Ascending aorta (tissue), 2 donors: ENCODE results near the gene TMEM240. TPM values are rescaled to one million over a fixed set of nuclear protein-coding genes. Genes with fewer than 3 reads are reported as not detected.
"Not testable (repeated sequence)": the region's sequence is repeated elsewhere in the genome, so short reads cannot be mapped to it uniquely, and the experiment has no call there.

Experiments
- DNase-seq, 2 donors: peaks; one replicate each; pipeline ENCODE4 v3.0.0-alpha.2; 2019; ENCODE audit warnings: low spot score in 2 of 2
- H3K27ac ChIP-seq, 2 donors: fragments of 200-600 bp; sonication (generic); one replicate each; pipeline ENCODE4 v1.5.1; 2016 to 2017; ENCODE audit warnings: mild to moderate bottlenecking in 1 of 2
- H3K27me3 ChIP-seq: fragments of 200-600 bp; sonication (generic); one replicate; pipeline ENCODE4 v1.5.1; 2017
- H3K36me3 ChIP-seq, 2 donors: fragments of 200-600 bp; sonication (generic); one replicate each; pipeline ENCODE4 v1.5.1; 2016
- H3K4me1 ChIP-seq, 2 donors: fragments of 200-600 bp; sonication (generic); one replicate each; pipeline ENCODE4 v1.5.1; 2016 to 2017; ENCODE audit warnings: mild to moderate bottlenecking in 1 of 2
- H3K4me3 ChIP-seq, 2 donors: fragments of 200-600 bp; sonication (generic); one replicate each; pipeline ENCODE4 v1.5.1; 2016 to 2017; ENCODE audit warnings: mild to moderate bottlenecking in 1 of 2
- H3K9me3 ChIP-seq, 2 donors: fragments of 200-600 bp; sonication (generic); one replicate each; pipeline ENCODE4 v1.5.1; 2016
- intact Hi-C: fragments of 100-400 bp; cut with DNase I; formaldehyde crosslinking; loops from one replicate; pipeline ENCODE4 v1.15.1; 2023
- total RNA-seq: library from RNA; depleted of rRNA; stranded (reverse); fragments of >200 nt; gene quantifications from one replicate; pipeline ENCODE4 v1.1.0, GENCODE V29; 2016
- TF ChIP-seq, protein P1 (sequence below), 3 experiments: fragments of 200-600 bp in 2 of 3; fragments of 450-650 bp in 1 of 3; sonication (generic) in 2 of 3; IDR thresholded peaks; one replicate each; pipeline ENCODE4 v1.5.1; 2016 to 2019; ENCODE audit warnings: antibody characterized with exemption in 3 of 3, mild to moderate bottlenecking in 1 of 3, moderate library complexity in 1 of 3

Gene TMEM240
- total RNA-seq, 1 donor from 2014 or later: not detected

DNA sequence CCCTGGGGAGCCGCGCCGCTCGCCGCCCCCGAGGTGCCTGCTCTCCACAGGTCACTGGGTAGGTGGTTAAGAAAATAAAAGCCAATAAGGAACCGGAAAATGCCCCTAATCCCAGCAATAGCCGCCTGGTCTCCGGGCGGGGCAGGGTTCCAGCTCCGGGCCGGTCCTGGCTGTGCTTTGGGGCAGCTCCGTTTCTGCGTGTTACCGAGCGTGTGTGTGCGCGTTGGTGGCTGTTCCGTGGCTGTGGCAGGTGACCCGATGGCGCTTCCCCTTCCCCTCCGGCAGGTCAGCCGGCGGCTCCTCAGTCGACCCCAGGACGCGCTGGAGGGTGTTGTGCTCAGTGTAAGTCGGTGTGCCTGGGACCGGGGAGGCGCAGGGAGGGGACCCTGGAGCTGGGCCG lies 17.2 kb downstream of the TMEM240 start:
- intact Hi-C loops, H3K4me3 ChIP-seq, H3K27ac ChIP-seq, DNase-seq, H3K4me1 ChIP-seq, H3K9me3 ChIP-seq, H3K27me3 ChIP-seq: not testable (repeated sequence)
- H3K36me3 ChIP-seq: peaks cover 36 to 38% of the 10 kb centered on the region in 2 donors

DNA sequence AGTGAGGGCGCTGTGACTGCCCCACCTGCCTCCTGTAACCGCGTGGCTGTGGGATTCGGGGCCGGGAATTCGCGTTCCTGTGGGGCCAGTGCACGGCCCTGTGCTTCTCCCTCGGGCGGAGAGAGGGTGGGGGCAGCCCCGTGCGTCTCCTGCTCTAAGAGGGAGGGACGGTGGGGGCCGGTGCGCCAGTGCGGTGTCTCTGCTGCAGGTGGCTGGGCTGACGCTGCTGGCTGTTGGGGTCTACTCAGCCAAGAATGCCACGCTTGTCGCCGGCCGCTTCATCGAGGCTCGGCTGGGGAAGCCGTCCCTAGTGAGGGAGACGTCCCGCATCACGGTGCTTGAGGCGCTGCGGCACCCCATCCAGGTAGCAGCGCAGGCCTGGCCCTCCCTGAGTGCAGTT lies 17.9 kb downstream of the TMEM240 start:
- intact Hi-C loops, H3K9me3 ChIP-seq, H3K27ac ChIP-seq, H3K27me3 ChIP-seq, DNase-seq, H3K4me1 ChIP-seq, H3K4me3 ChIP-seq: not testable (repeated sequence)
- H3K36me3 ChIP-seq: peaks cover 34 to 40% of the 10 kb centered on the region in 2 donors

- TF ChIP-seq, protein P1, sequence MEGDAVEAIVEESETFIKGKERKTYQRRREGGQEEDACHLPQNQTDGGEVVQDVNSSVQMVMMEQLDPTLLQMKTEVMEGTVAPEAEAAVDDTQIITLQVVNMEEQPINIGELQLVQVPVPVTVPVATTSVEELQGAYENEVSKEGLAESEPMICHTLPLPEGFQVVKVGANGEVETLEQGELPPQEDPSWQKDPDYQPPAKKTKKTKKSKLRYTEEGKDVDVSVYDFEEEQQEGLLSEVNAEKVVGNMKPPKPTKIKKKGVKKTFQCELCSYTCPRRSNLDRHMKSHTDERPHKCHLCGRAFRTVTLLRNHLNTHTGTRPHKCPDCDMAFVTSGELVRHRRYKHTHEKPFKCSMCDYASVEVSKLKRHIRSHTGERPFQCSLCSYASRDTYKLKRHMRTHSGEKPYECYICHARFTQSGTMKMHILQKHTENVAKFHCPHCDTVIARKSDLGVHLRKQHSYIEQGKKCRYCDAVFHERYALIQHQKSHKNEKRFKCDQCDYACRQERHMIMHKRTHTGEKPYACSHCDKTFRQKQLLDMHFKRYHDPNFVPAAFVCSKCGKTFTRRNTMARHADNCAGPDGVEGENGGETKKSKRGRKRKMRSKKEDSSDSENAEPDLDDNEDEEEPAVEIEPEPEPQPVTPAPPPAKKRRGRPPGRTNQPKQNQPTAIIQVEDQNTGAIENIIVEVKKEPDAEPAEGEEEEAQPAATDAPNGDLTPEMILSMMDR (IDR thresholded peaks at IDR 0.05): no peak
- H3K27ac ChIP-seq: no peak overlapping the region
- no peaks in the 10 kb centered on the region for H3K4me1 ChIP-seq
- H3K4me3 ChIP-seq: no peak overlapping the region
- peaks cover 36% of the 10 kb centered on the region in 2 donors for H3K36me3 ChIP-seq
- H3K27me3 ChIP-seq: no peaks in the 10 kb centered on the region
- intact Hi-C loops: no loop called here
- no peaks in the 10 kb centered on the region for H3K9me3 ChIP-seq
- DNase-seq: no peak
Observed at GRCh38 chr1:1521331-1521730, 19.1 kb downstream of the TMEM240 start.

DNA sequence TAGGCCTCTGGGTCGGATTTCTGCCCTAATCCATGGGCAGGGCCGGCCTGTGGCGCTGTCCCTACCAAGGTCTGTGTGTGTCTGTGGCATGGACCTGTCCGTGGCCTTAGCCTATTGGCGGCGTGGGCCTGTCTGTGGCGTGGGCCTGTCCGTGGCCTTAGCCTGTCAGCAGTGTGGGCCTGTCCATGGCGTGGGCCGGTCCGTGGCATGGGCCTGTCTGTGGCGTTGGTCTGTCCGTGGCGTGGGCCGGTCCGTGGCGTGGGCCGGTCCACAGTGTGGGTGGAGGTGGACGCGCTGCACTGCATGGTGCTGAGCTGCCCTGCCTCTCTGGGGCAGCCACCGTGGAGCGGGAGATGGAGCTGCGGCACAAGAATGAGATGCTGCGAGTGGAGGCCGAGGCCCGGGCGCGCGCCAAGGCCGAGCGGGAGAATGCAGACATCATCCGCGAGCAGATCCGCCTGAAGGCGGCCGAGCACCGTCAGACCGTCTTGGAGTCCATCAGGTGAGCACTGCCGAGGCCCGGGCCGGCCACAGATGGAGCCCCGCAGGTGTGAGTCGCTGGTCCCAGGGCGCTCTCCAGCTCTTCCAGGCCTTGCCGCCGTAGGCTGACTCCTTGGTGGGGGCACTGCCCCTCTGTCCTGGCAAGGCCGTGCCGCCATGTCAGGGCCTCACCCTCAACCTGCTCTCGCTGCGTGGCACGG lies 20.5 kb downstream of the TMEM240 start:
- not testable (repeated sequence) for H3K27me3 ChIP-seq, H3K4me1 ChIP-seq, H3K9me3 ChIP-seq, H3K4me3 ChIP-seq, DNase-seq, H3K27ac ChIP-seq
- peaks cover 34% of the 10 kb centered on the region in 2 donors for H3K36me3 ChIP-seq
- intact Hi-C loops: loop anchor here (10.0 kb wide), 1 partner anchor 115 kb away; the partner anchor contains the start of gene MRPL20

DNA sequence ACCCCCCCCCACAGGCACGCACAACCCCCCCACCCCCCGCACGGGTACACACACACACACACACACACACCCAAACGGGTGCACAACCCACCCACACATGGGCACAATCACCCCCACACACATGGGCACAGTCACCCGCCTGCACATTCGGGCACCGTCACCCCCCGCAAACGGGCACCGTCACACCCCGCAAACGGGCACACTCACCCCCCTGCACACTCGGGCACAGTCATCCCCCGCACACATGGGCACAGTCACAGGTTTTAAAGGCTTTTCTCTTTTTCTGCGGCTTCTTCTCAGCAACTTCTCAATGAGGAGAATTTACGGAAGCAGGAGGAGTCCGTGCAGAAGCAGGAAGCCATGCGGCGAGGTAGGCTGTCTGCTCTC lies 21.8 kb downstream of the TMEM240 start:
- peaks cover 33 to 34% of the 10 kb centered on the region in 2 donors for H3K36me3 ChIP-seq
- not testable (repeated sequence) for H3K9me3 ChIP-seq, DNase-seq, H3K4me1 ChIP-seq, H3K27me3 ChIP-seq, H3K4me3 ChIP-seq, H3K27ac ChIP-seq
- intact Hi-C loops: loop anchor here (10.0 kb wide), 1 partner anchor 114 kb away; the partner anchor contains the start of gene MRPL20

- no peaks in the 10 kb centered on the region for H3K9me3 ChIP-seq
- TF ChIP-seq, protein P1 (IDR thresholded peaks at IDR 0.05): no peak
- no peaks in the 10 kb centered on the region for H3K27me3 ChIP-seq
- no peaks in the 10 kb centered on the region for H3K4me1 ChIP-seq
- no peak for DNase-seq
- H3K4me3 ChIP-seq: no peak overlapping the region
- H3K36me3 ChIP-seq: peaks cover 32 to 33% of the 10 kb centered on the region in 2 donors
- no peak overlapping the region for H3K27ac ChIP-seq
- intact Hi-C loops: loop anchor here (10.0 kb wide), 1 partner anchor 113 kb away; the partner anchor contains the start of gene MRPL20
Observed at GRCh38 chr1:1517973-1518620, 22.3 kb downstream of the TMEM240 start.

- H3K9me3 ChIP-seq, H3K27ac ChIP-seq, H3K4me3 ChIP-seq, DNase-seq, H3K27me3 ChIP-seq, H3K4me1 ChIP-seq: not testable (repeated sequence)
- H3K36me3 ChIP-seq: peaks cover 29 to 31% of the 10 kb centered on the region in 2 donors
- intact Hi-C loops: loop anchor here (10.0 kb wide), 1 partner anchor 112 kb away; the partner anchor contains the start of gene MRPL20
Observed at GRCh38 chr1:1516923-1517322, 23.5 kb downstream of the TMEM240 start.

- H3K27me3 ChIP-seq, H3K27ac ChIP-seq, H3K4me1 ChIP-seq, DNase-seq, H3K4me3 ChIP-seq, H3K9me3 ChIP-seq: not testable (repeated sequence)
- H3K36me3 ChIP-seq: peaks cover 12 to 16% of the 10 kb centered on the region in 2 donors
- intact Hi-C loops: loop anchor here (5.0 to 10.0 kb wide), 3 partner anchors 110 to 397 kb away; partner anchors contain the start of genes C1orf159 and MRPL20
Observed at GRCh38 chr1:1514376-1514775, 26.0 kb downstream of the TMEM240 start.

- H3K9me3 ChIP-seq, DNase-seq, H3K4me1 ChIP-seq, H3K4me3 ChIP-seq, H3K27ac ChIP-seq, H3K27me3 ChIP-seq: not testable (repeated sequence)
- H3K36me3 ChIP-seq: peaks cover 12 to 13% of the 10 kb centered on the region in 2 donors
- intact Hi-C loops: loop anchor here (5.0 to 10.0 kb wide), 3 partner anchors 109 to 396 kb away; partner anchors contain the start of genes C1orf159 and MRPL20
Observed at GRCh38 chr1:1513675-1514074, 26.7 kb downstream of the TMEM240 start.

GRCh38 chr1:1512425-1512824 lies 28.0 kb downstream of the TMEM240 start:
- H3K4me1 ChIP-seq, DNase-seq, H3K27ac ChIP-seq, H3K9me3 ChIP-seq, H3K27me3 ChIP-seq, H3K36me3 ChIP-seq: not testable (repeated sequence)
- intact Hi-C loops: loop anchor here (1.0 to 10.0 kb wide), 5 partner anchors 62 to 395 kb away; partner anchors contain the start of genes C1orf159, MIB2, MRPL20 and SSU72
- H3K4me3 ChIP-seq: peak overlapping the region; percentile 81
